HG03039 (cell line): ENCODE data around the gene FAM180B.
"Not testable (repeated sequence)": the region's sequence is repeated elsewhere in the genome, so short reads cannot be mapped to it uniquely, and the experiment has no call there.

Experiments used
- ATAC-seq: cut with Tn5 transposase; IDR thresholded peaks from one replicate; pipeline ENCODE4 v1.9.1; 2021; ENCODE audit warnings: mild to moderate bottlenecking, moderate library complexity; ENCODE audit not compliant: unreplicated experiment

FAM180B gene

GRCh38 chr11:47593934-47594855 is 7.7 kb downstream of the FAM180B start, which contains the start of gene C1QTNF4:
Gene C1QTNF4, minus strand, starts transcription at chr11:47594411. Its CDS starts 3,601 bp downstream, at chr11:47590810.
- no peak for ATAC-seq

- ATAC-seq: no peak
Observed at GRCh38 chr11:47595029-47595428, 8.6 kb downstream of the FAM180B start.

GRCh38 chr11:47595967-47596366 is 9.5 kb downstream of the FAM180B start:
- no peak for ATAC-seq

GRCh38 chr11:47599902-47600301 is 13.4 kb downstream of the FAM180B start:
- ATAC-seq: no peak

- no peak for ATAC-seq
Observed at GRCh38 chr11:47603295-47603694, 16.8 kb downstream of the FAM180B start.

GRCh38 chr11:47605921-47606320 is 19.4 kb downstream of the FAM180B start:
- ATAC-seq: no peak

GRCh38 chr11:47606731-47607130 is 20.3 kb downstream of the FAM180B start:
- no peak for ATAC-seq

- no peak for ATAC-seq
Observed at GRCh38 chr11:47607380-47607779, 20.9 kb downstream of the FAM180B start.

GRCh38 chr11:47609675-47610074 is 23.2 kb downstream of the FAM180B start:
- no peak for ATAC-seq

- ATAC-seq: peak; percentile 61
Observed at GRCh38 chr11:47611348-47611794, 24.9 kb downstream of the FAM180B start.

- ATAC-seq: no peak
Observed at GRCh38 chr11:47615249-47615648, 28.8 kb downstream of the FAM180B start.

- no peak for ATAC-seq
Observed at GRCh38 chr11:47616726-47617416, 30.4 kb downstream of the FAM180B start.

GRCh38 chr11:47617417-47617809 is 30.9 kb downstream of the FAM180B start:
- ATAC-seq: no peak

- ATAC-seq: no peak
Observed at GRCh38 chr11:47620836-47621378, 34.4 kb downstream of the FAM180B start.

- ATAC-seq: no peak
Observed at GRCh38 chr11:47626234-47626633, 39.8 kb downstream of the FAM180B start.

GRCh38 chr11:47628026-47628425 is 41.5 kb downstream of the FAM180B start:
- no peak for ATAC-seq

GRCh38 chr11:47631473-47631872 is 45.0 kb downstream of the FAM180B start:
- ATAC-seq: no peak

GRCh38 chr11:47636331-47636730 is 49.9 kb downstream of the FAM180B start:
- not testable (repeated sequence) for ATAC-seq
